GM10847 (cell line): ENCODE measurements around the gene LASP1.

Experiments
- POLR2A ChIP-seq: IDR thresholded peaks from 2 replicates; pipeline ENCODE4 v1.6.1; 2011; ENCODE audit not compliant: insufficient read length; ENCODE audit errors: extremely low read depth

LASP1 gene

GRCh38 chr17:38892620-38893019 is 22.8 kb downstream of the LASP1 start:
- no peak for TF ChIP-seq POLR2A

GRCh38 chr17:38893113-38893512 is 23.3 kb downstream of the LASP1 start:
- no peak for TF ChIP-seq POLR2A

GRCh38 chr17:38893607-38894006 is 23.7 kb downstream of the LASP1 start:
- no peak for TF ChIP-seq POLR2A

GRCh38 chr17:38894276-38894675 is 24.4 kb downstream of the LASP1 start:
- no peak for TF ChIP-seq POLR2A

GRCh38 chr17:38896346-38896954 is 26.6 kb downstream of the LASP1 start:
- TF ChIP-seq POLR2A = no peak

GRCh38 chr17:38897176-38897575 is 27.3 kb downstream of the LASP1 start:
- no peak for TF ChIP-seq POLR2A

GRCh38 chr17:38897671-38898290 is 27.9 kb downstream of the LASP1 start:
- no peak for TF ChIP-seq POLR2A

- no peak for TF ChIP-seq POLR2A
These were observed 28.4 kb downstream of the LASP1 start for GRCh38 chr17:38898291-38898679.

GRCh38 chr17:38898812-38899348 is 29.0 kb downstream of the LASP1 start:
- TF ChIP-seq POLR2A = peak; percentile 42

- TF ChIP-seq POLR2A = no peak
These were observed 29.6 kb downstream of the LASP1 start for GRCh38 chr17:38899421-38899820.

- TF ChIP-seq POLR2A = no peak
These were observed 31.3 kb downstream of the LASP1 start for GRCh38 chr17:38900978-38901656.

- TF ChIP-seq POLR2A = no peak
These were observed 33.5 kb downstream of the LASP1 start for GRCh38 chr17:38903404-38903803.

- TF ChIP-seq POLR2A = no peak
These were observed 35.0 kb downstream of the LASP1 start for GRCh38 chr17:38904892-38905291.

GRCh38 chr17:38905375-38905774 is 35.5 kb downstream of the LASP1 start:
- TF ChIP-seq POLR2A = no peak

- TF ChIP-seq POLR2A = no peak
These were observed 36.8 kb downstream of the LASP1 start for GRCh38 chr17:38906460-38907228.

GRCh38 chr17:38907930-38908675 is 38.2 kb downstream of the LASP1 start:
- no peak for TF ChIP-seq POLR2A
